Epidermal melanocyte (primary cell): ENCODE results near the gene EIF5AL1.
"Not testable (repeated sequence)": the region's sequence is repeated elsewhere in the genome, so short reads cannot be mapped to it uniquely, and the experiment has no call there.

Source experiments
- DNase-seq: peaks from one replicate; pipeline ENCODE4 v3.0.0; 2011; ENCODE audit warnings: low spot score; ENCODE audit not compliant: insufficient read length

EIF5AL1 gene

DNA sequence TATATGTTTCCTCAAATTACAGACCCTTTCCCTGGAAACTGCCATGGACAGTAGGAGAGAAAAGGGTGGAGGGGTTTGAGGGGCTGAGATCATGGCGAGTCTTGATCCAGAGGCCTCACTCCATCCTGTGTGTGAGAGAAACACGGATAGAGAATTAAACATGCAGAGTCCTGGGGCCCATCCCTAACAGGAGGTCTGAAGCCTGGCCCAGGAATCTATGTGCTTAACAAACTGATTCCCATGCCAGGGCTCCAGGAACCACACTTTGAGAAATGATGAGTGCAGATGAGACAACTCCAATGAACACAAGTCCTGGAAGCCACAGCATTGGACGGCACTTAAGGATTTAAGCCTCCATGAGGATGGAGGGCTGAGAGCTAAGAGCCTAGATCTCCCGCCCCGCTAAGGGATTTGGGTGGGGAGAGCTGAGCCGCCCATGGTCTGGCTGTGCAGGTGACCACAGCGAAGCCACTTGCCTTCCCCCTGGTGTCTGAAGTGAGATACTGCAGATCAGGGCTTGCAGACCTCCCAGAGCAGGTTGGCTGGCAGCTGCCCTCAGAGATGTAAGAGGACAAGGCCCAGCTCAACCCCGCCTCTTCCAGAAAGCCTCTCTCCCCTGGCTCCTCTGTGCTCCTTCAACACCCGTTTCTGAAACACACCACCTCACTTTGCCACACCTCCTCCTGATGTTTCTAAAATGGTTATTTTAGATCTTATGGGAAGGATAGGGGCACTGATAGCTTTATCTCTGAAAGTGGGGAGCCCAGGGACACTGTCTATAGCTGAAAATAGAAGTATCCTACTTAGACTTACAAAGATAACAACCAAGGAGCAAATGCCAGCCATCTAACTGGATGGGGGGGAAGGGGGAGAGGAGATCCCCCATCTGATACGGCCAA lies 24.8 kb upstream of the EIF5AL1 start:
- DNase-seq: no peak

DNA sequence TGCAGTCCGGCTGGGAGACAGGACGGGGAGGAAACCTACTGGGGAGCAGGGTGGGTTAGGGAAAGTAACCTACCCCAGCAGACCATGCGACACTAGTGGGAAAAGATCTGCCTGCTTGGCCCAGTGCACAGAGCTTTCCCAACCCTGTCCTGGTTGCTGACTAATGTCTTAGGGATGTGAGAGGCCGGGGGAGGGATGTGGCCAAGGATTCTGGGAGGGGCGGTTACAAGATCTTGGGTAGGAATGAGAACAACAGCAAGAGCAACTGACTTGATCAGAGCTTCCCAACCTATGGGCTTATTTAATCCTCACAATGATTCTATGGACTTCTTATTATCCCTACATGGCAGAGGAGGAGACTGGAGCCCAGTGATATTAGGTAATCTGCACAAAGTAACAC lies 24.0 kb upstream of the EIF5AL1 start:
- DNase-seq: peak; percentile 70

DNA sequence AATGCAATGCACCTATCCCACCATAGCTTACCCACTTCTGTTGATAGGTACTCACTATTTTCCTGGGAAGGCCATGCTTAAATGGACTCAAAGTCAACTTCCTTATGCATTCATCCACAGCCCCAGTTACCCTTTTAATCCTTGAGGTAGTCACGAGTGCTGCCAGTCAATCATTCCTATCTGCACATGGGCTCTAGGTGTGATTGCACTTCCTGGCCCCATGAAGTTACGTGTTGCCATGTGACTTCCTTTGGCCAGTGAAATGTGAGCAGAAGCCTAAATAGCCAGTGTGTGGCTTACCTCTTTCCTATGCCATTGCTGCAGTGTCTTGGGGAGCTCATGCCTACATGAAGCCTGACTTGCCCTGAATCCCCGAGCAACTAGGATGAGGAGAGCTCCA lies 23.5 kb upstream of the EIF5AL1 start:
- no peak for DNase-seq

DNA sequence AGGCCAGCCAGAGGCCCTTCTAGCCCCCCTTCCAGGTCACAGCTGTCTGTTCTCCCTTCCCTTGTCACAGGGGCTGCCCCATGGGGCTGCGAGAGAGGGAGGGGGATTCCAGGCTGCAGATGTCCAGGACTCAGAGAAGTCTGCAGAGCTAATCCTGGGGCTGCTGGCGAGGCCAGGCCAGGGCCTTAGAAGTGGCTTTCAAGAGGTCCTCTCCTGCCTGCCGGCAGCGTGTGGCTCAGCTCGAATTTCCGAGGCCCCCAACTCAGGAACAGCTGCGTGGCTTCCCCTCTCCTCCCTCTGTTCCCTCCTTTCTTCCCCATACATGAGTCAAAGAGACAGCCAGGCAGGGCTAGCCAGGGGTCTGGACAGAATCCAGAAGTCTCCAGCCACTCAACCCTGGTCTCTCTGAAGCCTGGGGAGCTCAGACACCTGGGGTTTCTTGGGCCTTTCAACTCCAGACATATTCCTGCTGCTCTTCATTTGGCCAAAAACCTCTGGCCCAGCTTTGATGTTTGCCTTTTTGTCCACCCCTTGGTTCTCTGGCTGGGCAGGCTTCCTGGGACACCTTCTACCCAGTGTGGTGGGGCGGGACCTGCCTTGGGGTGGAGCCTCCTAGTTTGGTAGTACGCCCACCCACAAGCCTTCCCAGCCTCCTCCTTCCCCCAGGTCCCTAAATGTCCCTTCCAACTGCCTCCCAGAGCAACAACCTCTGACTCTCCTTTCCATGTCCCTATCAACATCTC lies 21.8 kb upstream of the EIF5AL1 start:
- no peak for DNase-seq

DNA sequence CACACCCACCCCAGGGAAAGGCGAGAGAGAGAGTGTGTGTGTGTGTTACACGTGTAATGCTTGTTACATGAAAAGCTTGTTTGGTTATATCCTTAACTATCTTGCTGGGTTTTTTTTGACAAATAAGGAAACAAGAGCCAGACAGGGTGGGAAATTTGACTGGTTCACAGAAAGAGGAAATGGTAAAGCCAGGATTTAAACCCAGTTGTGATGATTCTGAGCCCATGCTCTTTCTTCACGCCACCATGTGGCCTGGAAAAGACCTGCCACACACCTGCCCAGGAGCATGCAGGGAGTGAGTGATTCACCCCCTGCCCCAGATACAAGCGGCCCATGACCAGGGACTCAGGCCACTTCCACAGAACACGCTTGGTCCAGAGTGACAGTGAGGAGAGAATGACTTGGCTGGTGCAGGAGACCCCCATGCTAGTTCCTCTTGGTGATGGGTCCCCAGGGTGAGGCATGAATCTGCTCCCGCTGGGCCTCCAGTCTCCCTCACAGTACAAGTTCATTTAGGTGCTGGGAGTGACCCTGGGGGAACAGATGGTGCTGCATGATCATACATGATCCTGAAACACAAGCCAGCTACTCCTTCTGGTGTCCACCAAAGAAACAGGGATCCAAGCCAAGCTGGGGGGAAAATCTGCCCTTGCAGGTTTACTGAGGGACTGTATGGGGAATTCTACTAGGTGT lies 21.0 kb upstream of the EIF5AL1 start:
- no peak for DNase-seq

DNA sequence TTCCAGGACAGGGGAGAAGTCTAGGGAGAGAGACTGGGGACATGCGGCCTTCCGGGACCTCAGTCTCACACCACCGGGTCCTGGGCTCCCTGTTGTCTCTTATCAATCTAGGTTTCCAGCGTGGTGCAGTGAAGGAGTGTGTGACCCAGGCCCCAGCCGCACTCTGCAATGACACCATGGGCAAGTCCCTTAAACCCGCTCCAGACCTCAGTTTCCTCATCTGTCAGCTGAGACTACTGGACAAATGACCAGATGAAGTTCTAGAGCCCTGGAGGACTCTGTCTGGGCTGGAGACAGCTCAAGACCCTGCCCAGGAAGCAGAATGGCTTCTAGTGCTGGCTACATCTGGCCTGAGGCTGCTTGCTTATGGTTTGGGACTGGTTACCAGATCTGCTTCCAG lies 20.1 kb upstream of the EIF5AL1 start:
- DNase-seq: no peak

DNA sequence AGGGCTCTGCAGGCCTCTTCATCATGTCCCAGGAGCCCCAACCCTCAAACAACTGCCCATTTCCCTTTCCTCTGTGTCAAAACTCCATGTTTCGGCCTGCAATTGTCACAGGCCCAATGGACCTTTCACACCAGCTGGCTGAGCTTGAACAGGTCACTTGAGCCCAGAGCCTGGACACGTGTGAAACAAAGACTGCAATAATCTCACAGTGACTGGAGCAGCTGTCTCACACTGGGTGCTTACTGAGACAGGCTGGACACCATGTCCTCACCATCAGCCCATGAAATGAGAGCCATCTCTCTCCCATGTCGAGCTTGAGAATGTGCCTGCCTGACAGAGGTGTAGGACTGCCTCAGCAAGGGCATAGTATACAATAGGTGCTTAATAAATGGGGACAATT lies 19.5 kb upstream of the EIF5AL1 start:
- no peak for DNase-seq

DNA sequence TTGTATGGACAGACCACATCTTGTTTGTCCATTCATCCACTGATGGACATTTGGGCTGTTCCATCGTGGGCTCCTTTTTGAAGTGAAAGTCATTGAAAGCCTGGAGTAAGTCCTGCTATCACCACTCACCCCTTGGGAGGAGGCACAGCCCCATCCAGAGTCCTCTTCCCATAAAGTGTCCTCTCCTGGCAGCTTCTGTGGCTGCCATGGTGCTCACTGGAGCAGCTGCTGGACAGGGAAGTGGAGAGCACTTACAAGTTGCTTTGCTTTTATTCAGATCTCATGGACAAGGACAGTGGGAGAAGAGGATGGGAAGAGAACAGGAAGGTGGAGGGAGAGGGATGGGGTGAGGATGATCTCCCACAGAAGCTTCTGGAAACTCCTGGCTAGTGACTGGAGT lies 18.5 kb upstream of the EIF5AL1 start:
- no peak for DNase-seq

DNA sequence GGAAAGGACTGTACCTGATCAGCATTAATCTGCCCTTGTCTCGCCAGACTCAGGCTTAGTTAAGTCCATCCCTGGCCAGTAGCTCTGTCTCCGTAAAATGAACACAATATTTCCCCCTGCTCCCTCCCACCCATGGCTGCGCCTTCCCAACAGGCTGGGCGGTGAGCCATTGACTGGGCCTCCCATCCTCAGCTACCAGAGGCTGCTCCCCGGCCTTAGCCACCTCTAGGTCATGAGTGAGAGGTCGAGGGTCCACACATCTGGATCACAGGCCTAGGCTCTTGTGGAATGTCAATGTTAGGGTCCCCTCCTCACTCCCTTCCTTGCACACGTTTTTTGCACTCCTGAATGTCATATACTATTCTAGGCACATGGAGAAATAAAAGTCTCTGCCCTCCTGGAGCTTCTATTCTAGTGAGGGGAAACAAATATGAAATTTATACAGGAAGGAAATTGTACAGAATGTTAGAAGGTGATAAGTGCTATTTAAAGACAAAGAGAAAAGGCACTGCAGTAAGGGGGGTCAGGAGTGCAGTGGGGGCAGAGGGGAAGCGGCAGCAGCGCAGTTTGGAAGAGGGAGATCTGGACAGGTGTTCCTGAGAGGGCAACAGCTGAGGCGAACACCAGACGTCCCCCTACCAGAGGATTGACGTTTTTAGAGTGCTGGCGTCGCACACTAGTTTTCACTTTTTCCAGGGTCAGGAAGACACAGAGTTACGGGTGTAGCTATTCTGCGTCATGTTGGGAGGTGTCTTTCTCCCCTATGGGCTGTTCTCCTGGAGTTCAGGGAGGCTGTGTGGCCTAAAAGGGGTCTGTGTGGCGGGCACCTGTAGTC lies 17.2 kb upstream of the EIF5AL1 start:
- DNase-seq: no peak

DNA sequence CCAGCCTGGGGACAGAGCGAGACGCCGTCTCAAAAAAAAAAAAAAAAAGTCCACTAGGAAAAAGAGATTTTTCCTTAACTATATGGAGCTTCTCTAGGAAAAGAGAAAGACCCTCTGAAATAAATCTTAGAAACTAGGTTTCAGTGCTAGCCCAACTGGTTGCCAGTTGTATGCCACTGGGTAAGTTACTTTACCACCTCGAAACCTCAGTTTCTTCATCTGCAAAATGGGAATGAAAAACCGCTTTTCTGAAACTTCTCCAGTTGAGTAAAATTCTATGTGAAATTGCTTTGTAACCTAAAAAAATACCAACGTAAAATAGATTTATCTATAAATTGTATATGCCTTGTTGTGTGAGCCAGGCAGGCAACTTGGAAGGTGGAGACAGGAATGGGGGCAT lies 16.5 kb upstream of the EIF5AL1 start:
- DNase-seq: no peak

DNA sequence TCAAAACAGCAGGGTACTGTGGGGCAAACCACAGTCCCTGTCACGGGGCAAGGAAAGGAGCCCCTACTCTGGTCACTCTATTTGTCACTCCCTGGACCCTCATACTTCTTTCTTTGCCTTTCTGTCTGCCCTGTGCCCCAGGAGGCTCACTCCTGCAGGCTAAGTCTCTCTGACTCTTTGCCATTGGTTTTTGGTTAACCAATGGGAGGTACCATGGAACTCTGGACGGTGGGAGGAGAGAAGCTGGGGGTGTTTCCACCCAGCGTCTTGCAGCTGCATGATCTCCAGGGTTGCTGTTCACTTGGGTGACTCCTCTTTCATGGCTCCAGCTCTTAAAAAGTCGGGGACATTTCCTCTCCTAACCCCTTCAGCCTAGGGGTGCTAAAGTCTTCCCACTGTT lies 15.4 kb upstream of the EIF5AL1 start:
- DNase-seq: no peak

DNA sequence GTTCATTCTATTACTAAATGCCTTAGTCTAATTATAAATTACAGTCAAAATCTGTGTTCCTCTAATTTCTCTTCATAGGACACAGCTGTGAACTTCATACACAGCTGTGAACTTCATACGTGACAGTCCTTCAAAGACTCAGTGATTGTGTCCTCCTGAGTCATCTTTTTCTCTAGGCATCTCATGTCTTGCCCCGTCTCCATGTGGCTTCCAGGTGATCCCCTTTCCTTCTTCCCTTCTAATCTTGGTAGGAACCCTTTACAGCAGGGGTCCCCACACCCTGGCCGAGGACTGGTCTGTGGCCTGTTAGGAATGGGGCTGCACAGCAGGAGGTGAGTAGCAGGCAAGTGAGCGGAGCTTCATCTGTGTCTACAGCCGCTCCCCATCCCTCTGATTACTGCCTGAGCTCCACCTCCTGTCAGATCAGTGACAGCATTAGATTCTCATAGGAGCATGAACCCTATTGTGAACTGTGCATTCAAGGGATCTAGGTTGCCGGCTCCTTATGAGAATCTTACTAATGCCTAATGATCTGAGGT lies 14.0 kb upstream of the EIF5AL1 start:
- DNase-seq: no peak

DNA sequence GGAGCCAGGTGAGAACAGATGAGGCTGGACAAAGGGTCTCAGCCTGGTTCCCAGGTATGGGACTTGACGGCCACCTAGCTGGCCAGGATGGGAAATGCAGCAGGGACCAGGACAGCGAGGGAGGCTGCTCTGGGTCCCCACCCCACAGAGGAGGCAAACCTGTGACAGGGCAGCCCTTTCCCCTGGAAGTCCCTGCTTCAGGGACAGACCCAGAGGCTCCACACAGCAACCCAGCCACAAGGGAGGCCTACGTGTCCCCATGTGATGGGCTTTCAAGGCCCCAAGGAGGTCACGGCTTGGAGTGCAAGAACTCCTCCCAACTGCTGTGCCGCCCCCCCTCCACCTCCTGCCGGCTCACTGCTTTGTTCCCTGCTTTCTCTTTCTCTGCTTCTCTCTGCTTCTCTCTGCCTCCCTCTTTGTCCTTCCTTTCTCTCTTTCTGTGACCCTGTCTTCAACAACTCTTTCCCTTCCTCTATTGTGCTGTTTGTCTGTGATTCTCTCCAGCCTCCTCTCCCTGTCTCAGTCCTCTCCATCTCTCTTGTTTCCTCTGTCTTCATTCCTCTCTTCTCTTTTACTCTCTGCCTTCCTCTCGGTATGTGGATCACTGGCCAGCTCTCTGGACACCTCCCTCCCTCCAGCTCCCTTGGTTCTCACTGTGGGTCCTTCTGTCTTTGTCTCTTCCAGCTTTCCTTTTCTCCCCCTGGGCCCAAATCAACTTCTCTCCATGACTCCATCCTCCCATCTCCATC lies 9.6 kb upstream of the EIF5AL1 start:
- DNase-seq: no peak

DNA sequence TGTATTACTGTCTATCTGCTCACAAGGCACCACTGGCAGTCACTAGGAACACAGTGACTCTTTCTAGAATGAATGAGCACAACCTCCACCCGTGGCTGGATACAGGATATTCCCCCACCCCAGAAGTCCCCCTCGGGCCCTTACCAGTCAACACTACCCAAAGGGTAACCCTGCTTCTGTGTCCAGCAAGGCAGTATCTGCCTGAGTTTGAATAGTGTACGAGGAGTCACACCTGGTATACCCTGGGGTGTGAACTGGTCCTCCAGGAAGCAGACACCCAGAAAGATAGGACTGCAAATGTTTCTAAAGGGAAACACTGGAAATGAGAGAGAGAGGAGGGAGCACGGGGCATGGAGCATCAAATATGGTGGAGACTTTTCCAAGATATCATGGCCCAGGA lies 8.5 kb upstream of the EIF5AL1 start:
- not testable (repeated sequence) for DNase-seq

DNA sequence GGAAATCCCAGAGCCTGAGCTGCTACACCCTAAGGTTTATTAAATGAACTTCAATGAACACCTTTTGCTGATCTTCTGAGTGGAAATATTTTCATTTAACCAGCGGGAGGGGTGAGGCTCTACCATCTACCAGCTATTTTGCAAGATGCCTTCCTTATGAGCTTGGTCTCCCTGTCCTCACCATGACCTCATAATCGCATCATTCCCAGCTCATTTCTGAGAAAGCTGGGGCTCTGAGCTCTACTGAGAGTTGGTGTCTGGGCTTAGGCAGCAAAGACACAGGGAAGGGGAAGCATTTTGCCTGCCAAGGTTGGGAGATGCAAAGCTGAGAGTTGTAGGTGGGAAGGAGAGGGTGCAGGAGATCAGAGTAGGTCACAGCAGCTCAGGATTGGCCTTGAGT lies 7.8 kb upstream of the EIF5AL1 start:
- DNase-seq: not testable (repeated sequence)

DNA sequence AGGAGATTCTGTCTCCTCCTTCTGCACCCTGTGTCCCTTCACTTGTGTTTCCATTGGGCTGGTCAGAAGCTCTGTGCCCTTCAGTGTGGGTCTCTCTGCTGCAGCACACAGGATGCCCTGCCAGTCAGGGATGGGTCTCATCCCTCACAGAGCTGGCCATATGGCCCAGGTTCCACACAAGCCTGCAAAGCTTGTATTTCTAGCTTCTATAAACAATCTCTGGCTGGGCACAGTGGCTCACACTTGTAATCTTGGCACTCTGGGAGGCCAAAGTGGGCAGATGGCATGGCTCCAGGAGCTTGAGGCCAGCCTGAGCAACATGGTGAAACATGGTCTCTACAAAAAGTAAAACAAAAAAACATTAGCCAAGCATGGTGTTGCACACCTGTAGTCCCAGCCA lies 7.0 kb upstream of the EIF5AL1 start:
- not testable (repeated sequence) for DNase-seq

DNA sequence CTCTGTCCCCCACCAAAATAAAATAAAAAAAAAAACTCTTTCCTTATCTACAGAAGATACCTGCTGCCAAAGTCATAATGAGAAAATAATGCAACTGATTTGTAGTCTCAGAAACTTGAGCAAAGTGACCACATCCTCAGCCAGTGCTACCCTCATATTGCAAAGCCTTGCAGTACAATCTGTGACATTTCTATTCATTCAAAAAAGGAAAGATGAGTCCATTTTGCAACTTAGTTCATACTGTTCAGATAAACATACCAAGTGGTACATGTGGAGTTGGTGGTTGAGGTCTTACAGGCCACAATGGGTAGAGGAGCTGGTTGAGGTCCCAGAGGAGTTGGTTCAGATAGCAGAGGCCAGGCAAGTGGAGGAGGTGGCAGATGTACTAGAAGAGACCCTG lies 6.5 kb upstream of the EIF5AL1 start:
- no peak for DNase-seq

DNA sequence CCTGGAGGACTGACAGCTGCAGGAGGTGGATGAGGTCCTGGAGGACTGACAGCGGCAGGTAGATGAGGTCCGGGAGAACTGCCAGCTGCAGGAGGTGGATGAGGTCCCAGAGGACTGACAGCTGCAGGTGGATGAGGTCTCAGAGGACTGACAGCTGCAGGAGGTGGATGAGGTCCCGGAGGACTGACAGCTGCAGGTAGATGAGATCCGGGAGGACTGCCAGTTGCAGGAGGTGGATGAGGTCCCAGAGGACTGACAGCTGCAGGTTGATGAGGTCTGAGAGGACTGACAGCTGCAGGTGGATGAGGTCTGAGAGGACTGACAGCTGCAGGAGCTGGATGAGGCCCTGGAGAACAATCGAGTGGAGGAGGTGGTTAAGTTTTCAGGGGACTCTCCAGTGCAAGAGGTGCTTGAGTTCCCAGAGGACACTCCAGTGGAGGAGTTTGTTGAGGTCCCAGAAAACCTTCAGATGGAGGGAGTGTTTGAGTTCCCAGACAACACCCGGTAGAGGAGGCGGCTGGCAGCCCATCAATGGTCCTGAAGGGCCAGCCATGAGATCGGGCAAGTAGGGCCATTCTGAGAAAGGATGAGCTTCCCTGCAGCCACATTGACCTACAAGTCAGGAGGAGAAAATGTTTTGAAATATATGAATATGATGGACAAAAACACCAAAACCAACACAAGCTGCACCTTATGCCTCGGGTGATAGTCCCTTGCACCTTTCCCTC lies 4.7 kb upstream of the EIF5AL1 start:
- DNase-seq: no peak

DNA sequence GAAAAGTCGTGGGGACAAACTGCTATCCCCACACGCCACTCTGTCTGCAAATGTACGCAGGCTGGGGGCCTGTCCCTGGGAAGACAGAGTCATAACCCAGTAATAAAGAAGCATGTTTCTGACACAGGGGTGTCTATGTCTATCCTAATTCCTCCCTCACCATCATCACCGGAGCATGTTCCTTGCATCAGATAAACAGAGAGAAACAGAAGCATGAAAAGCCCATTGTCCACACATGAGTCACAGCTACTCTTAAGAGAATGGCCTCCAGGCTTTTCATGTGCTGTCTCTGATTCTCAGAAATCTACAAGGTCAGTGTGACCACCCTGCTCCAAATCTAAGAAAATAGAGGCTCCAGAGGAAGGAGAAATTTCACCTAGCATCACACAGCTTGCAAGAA lies 4.1 kb upstream of the EIF5AL1 start:
- DNase-seq: not testable (repeated sequence)
